Measurements from ENCODE around the gene PDE6A.

The PDE6A gene

DNA sequence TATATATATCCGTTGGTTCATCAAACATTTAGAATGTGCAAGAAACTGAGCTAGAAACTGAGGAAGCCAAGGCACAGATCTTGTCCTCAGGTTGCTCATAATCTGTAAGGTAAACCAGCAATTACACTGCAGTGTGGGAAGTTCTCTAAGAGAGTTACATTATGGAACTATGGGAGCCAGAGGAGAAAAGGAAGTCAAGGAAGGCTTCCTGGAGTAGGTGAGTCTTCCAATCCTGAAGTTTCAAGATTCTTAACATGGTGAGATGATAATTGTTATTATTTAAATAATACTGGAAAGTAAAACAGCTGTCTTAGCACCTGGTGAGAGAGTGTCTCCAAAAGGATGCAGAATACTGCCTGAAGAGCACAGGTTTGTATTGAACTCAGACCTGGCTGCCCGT, 44.2 kb downstream of the PDE6A start:
- TF ChIP-seq SPI1 (IDR thresholded peaks at IDR 0.05; ENCODE audit: borderline replicate concordance, low read depth) (no peak), CTCF (IDR thresholded peaks at IDR 0.05; ENCODE audit: insufficient read depth, low read length) (no peak), POLR2AphosphoS5 (IDR thresholded peaks at IDR 0.05; ENCODE audit: low read depth) (no peak), GABPA (IDR thresholded peaks at IDR 0.05; ENCODE audit: low read depth) (no peak)
- TF ChIP-seq, protein P1, sequence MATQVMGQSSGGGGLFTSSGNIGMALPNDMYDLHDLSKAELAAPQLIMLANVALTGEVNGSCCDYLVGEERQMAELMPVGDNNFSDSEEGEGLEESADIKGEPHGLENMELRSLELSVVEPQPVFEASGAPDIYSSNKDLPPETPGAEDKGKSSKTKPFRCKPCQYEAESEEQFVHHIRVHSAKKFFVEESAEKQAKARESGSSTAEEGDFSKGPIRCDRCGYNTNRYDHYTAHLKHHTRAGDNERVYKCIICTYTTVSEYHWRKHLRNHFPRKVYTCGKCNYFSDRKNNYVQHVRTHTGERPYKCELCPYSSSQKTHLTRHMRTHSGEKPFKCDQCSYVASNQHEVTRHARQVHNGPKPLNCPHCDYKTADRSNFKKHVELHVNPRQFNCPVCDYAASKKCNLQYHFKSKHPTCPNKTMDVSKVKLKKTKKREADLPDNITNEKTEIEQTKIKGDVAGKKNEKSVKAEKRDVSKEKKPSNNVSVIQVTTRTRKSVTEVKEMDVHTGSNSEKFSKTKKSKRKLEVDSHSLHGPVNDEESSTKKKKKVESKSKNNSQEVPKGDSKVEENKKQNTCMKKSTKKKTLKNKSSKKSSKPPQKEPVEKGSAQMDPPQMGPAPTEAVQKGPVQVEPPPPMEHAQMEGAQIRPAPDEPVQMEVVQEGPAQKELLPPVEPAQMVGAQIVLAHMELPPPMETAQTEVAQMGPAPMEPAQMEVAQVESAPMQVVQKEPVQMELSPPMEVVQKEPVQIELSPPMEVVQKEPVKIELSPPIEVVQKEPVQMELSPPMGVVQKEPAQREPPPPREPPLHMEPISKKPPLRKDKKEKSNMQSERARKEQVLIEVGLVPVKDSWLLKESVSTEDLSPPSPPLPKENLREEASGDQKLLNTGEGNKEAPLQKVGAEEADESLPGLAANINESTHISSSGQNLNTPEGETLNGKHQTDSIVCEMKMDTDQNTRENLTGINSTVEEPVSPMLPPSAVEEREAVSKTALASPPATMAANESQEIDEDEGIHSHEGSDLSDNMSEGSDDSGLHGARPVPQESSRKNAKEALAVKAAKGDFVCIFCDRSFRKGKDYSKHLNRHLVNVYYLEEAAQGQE (IDR thresholded peaks at IDR 0.05; ENCODE audit: insufficient replicate concordance, low read depth), result no peak
- no peak for DNase-seq (ENCODE audit: low read depth in 1 of 2, low spot score in 1 of 2)
- H3K4me3 ChIP-seq (replicated peaks; ENCODE audit: insufficient read depth, low read length), result no peak overlapping the region
- no peak overlapping the region for H3K27ac ChIP-seq (replicated peaks)
- H3K27me3 ChIP-seq (ENCODE audit: insufficient read depth, poor library complexity, severe bottlenecking), result no peaks in the 10 kb centered on the region

DNA sequence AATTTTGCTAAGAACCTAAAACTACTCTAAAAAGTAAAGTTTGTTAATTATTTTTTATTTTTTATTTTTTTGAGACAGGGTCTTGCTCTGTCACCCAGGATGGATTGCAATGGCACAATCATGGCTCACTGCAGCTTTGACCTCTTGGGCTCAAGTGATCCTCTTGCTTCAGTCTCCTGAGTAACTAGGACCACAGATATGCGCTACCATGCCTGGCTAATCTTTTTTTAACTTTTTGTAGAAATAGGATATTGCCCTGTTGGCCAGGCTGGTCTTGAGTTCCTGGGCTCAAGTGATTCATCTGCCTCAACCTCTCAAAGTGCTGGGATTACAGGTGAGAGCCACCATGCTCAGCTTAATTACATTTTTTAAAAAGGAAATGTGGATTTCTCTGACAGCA, 45.8 kb downstream of the PDE6A start:
- H3K27ac ChIP-seq (replicated peaks), result no peak overlapping the region
- H3K4me3 ChIP-seq (replicated peaks; ENCODE audit: insufficient read depth, low read length), result no peak overlapping the region
- no peak for TF ChIP-seq POLR2AphosphoS5 (IDR thresholded peaks at IDR 0.05; ENCODE audit: low read depth)
- no peak for TF ChIP-seq GABPA (IDR thresholded peaks at IDR 0.05; ENCODE audit: low read depth)
- no peaks in the 10 kb centered on the region for H3K27me3 ChIP-seq (ENCODE audit: insufficient read depth, poor library complexity, severe bottlenecking)
- DNase-seq (ENCODE audit: low read depth in 1 of 2, low spot score in 1 of 2), result no peak

- no peak overlapping the region for H3K27ac ChIP-seq (replicated peaks)
- H3K27me3 ChIP-seq (ENCODE audit: insufficient read depth, poor library complexity, severe bottlenecking), result no peaks in the 10 kb centered on the region
- H3K4me3 ChIP-seq (replicated peaks; ENCODE audit: insufficient read depth, low read length), result no peak overlapping the region
- no peak for DNase-seq (ENCODE audit: low read depth in 1 of 2, low spot score in 1 of 2)
- TF ChIP-seq SPI1 (IDR thresholded peaks at IDR 0.05; ENCODE audit: borderline replicate concordance, low read depth) (no peak), CTCF (IDR thresholded peaks at IDR 0.05; ENCODE audit: insufficient read depth, low read length) (no peak), GABPA (IDR thresholded peaks at IDR 0.05; ENCODE audit: low read depth) (no peak)
- TF ChIP-seq, protein P1 (IDR thresholded peaks at IDR 0.05; ENCODE audit: insufficient replicate concordance, low read depth), result no peak
These were observed 48.9 kb downstream of the PDE6A start for GRCh38 chr5:149895416-149896345.

- TF ChIP-seq POLR2AphosphoS5 (IDR thresholded peaks at IDR 0.05; ENCODE audit: low read depth) (no peak), CTCF (IDR thresholded peaks at IDR 0.05; ENCODE audit: insufficient read depth, low read length) (no peak), GABPA (IDR thresholded peaks at IDR 0.05; ENCODE audit: low read depth) (no peak), SPI1 (IDR thresholded peaks at IDR 0.05; ENCODE audit: borderline replicate concordance, low read depth) (no peak)
- TF ChIP-seq, protein P1 (IDR thresholded peaks at IDR 0.05; ENCODE audit: insufficient replicate concordance, low read depth), result no peak
- no peak overlapping the region for H3K4me3 ChIP-seq (replicated peaks; ENCODE audit: insufficient read depth, low read length)
- no peaks in the 10 kb centered on the region for H3K27me3 ChIP-seq (ENCODE audit: insufficient read depth, poor library complexity, severe bottlenecking)
- DNase-seq (ENCODE audit: low read depth in 1 of 2, low spot score in 1 of 2), result no peak
- no peak overlapping the region for H3K27ac ChIP-seq (replicated peaks)
These were observed 50.4 kb downstream of the PDE6A start for GRCh38 chr5:149894237-149894636.

All from HL-60 (cell line).